ENCODE measurements around the gene THRAP3. TPM values are rescaled to one million over a fixed set of nuclear protein-coding genes. Genes with fewer than 3 reads are reported as not detected.

Gene THRAP3
- total RNA-seq, 2 donors from 2014 or later = 76.6 to 79.1 TPM

GRCh38 chr1:36284517-36284916 is 60.3 kb downstream of the THRAP3 start:
- intact Hi-C loops (cut with DNase I) = loop anchor here in 1 of 2 donors (5.0 kb wide), 1 partner anchor 52 kb away; no protein-coding TSS in a partner anchor

DNA sequence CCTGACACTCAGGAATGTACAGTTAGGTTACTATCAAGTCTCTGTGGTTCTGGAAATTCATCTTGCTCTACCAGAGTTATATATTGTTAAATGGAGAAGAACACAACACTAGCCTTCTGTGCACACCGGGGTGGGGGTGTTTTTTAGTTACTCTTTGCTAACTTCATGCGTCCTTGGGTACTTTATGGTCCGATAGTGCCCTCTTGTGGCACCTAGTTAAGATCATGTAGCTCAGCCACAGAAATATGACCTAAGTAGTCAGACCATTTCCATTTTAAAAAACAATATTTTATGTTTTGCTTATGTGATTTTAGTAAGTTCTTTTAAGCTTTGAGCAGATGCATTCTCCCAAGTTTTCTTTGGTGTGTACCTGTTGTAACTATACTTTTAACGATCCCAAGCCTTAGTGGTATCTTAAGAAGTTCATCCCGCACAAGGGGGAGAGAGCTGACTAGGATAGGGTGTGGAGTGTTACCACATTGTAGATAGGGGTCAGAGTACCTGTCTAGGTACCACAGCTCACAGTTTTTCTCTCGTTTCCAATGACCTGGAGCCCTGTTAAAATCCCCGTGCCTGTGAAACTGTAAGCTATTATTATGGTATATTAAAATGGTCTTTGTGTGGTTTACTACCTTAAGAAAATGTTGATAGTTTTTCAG is 61.3 kb downstream of the THRAP3 start:
- DNase-seq (ENCODE audit: low spot score) = no peak
- intact Hi-C loops (cut with DNase I) = loop anchor here (2.0 to 5.0 kb wide), 3 partner anchors 123 to 188 kb away; no protein-coding TSS in a partner anchor

More at GRCh38 chr1:36284517-36284916, 60.3 kb downstream of the THRAP3 start:
- no peak for DNase-seq (ENCODE audit: low spot score)

DNA sequence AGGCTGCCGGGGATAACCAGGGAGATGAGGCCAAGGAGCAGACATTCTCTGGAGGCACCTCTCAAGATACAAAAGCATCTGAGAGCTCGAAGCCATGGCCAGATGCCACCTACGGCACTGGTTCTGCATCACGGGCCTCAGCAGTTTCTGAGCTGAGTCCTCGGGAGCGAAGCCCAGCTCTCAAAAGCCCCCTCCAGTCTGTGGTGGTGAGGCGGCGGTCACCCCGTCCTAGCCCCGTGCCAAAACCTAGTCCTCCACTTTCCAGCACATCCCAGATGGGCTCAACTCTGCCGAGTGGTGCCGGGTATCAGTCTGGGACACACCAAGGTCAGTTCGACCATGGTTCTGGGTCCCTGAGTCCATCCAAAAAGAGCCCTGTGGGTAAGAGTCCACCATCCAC is 62.6 kb downstream of the THRAP3 start:
- intact Hi-C loops (cut with DNase I) = loop anchor here (2.0 to 5.0 kb wide), 3 partner anchors 125 to 190 kb away; no protein-coding TSS in a partner anchor
- no peak for DNase-seq (ENCODE audit: low spot score)

- intact Hi-C loops (cut with DNase I) = loop anchor here (2.0 to 5.0 kb wide), 3 partner anchors 125 to 190 kb away; no protein-coding TSS in a partner anchor
Observed at GRCh38 chr1:36287595-36287994, 63.4 kb downstream of the THRAP3 start.

GRCh38 chr1:36295390-36295789 is 71.1 kb downstream of the THRAP3 start:
- DNase-seq (ENCODE audit: low spot score) = no peak
- intact Hi-C loops (cut with DNase I) = no loop called here

More at GRCh38 chr1:36287595-36287994, 63.4 kb downstream of the THRAP3 start:
- no peak for DNase-seq (ENCODE audit: low spot score)

DNA sequence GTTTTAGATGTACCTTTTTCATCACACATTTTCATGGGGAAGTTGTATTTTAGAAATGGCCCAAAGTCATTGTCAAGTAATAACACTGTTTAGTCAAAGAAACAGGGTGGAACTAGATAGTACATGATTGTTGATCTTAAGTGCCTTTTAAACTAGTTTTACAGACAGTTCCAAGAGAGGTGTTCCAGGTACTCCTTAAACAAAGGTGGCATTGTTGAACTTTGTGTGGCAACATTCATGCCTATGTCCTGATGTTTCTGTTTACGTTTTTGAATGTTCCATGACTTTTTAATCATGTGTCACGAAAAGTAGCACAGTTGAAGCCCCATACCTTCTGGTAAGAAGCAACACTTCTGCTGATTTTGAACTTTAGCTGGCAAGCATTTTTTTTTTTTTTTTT is 72.8 kb downstream of the THRAP3 start:
- intact Hi-C loops (cut with DNase I) = no loop called here

GRCh38 chr1:36298640-36299039 is 74.4 kb downstream of the THRAP3 start:
- no peak for DNase-seq (ENCODE audit: low spot score)
- intact Hi-C loops (cut with DNase I) = no loop called here

More for the DNA sequence above, 72.8 kb downstream of the THRAP3 start:
- no peak for DNase-seq (ENCODE audit: low spot score)

- DNase-seq (ENCODE audit: low spot score) = no peak
- intact Hi-C loops (cut with DNase I) = no loop called here
Observed at GRCh38 chr1:36300526-36300925, 76.3 kb downstream of the THRAP3 start.

DNA sequence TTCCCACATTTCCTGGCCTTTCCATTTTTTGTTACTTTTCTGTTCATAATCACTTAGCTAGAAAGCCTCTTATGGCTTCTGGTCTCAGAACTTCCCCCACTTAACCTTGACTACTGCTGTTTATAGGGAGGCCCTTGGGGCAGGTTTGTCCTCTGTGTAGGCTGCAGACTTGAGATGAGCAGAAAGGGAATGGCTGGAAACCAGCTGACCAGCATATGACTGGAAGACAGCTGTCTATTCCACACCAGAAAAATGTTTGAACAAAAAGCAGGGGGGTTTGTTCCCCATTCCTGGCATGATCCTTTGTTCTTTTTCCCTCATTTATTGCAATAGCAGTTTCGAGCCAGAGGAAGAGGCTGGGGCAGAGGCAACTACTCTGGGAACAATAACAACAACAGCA is 77.0 kb downstream of the THRAP3 start:
- no peak for DNase-seq (ENCODE audit: low spot score)
- intact Hi-C loops (cut with DNase I) = no loop called here

GRCh38 chr1:36303244-36303643 is 79.0 kb downstream of the THRAP3 start:
- intact Hi-C loops (cut with DNase I) = no loop called here

DNA sequence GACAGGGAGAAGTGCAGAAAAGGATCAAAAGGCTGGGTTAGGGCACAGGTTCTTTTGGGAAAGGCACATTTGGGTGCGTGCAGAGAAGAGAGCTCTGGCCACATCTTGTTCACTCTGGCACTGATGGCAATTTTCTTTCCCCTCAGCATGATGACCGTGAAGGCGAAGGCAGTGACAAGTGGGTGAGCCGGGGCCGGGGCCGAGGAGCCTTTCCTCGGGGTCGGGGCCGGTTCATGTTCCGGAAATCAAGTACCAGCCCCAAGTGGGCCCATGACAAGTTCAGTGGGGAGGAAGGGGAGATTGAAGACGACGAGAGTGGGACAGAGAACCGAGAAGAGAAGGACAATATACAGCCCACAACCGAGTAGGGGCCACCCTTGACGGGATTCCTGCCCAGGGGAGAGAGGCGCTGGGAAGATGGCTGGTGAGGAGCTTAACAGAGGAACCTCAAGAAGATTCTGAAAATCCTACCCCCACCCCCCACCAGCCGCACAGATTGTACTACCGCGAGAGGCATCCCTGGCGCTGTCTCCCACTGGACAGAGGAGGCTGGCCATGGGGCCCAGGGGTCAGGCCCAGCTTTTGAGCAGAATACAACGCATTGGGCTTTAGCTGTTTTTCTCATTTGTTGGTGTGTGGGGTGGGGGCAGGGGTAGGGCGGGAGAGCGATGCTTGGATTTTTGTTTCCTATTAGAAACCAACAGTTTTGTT is 79.6 kb downstream of the THRAP3 start:
- no peak for DNase-seq (ENCODE audit: low spot score)
- intact Hi-C loops (cut with DNase I) = no loop called here

More at GRCh38 chr1:36303244-36303643, 79.0 kb downstream of the THRAP3 start:
- DNase-seq (ENCODE audit: low spot score) = no peak

DNA sequence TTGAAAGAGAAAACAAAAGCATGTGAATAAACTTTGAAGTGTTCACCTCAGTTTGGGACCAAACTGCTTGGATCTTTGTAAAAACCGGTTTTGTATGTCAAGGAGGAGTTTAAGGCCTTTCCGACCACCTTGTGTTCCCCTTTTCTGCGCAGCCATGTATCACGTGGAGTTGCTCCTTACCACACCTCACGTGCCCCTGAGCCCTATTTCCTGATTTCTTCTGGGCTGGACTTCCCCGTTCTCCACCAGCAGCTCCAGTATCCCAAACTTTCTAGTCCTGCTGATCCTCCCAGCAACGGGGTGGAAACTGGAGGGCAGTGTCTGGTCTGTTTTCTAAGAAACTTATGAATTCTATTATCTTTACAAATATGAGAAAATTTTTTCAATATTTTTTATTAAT is 80.3 kb downstream of the THRAP3 start:
- intact Hi-C loops (cut with DNase I) = no loop called here
- DNase-seq (ENCODE audit: low spot score) = no peak

- intact Hi-C loops (cut with DNase I) = loop anchor here in 1 of 2 donors (5.0 kb wide), 1 partner anchor 62 kb away; no protein-coding TSS in a partner anchor
- no peak for DNase-seq (ENCODE audit: low spot score)
Observed at GRCh38 chr1:36304970-36305914, 81.0 kb downstream of the THRAP3 start.

DNA sequence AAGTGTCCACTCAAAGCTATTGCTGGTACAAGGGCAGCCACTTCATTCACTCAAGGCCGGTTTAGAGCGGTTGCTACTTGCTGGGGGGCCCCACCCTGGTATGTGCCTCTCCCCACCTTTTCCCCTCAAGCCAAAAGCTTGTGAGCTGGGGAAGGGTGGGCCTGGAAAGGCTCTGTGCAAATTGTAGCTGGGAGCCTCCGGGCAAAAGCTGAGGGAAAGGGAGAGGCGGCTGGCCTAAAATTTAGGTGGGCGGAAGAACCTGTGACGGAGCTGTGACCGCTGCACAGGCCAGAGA is 81.6 kb downstream of the THRAP3 start:
- DNase-seq (ENCODE audit: low spot score) = no peak
- intact Hi-C loops (cut with DNase I) = loop anchor here in 1 of 2 donors (5.0 kb wide), 1 partner anchor 61 kb away; no protein-coding TSS in a partner anchor

GRCh38 chr1:36306210-36306901 is 82.1 kb downstream of the THRAP3 start, which contains the start of gene SH3D21:
SH3D21 (plus strand) TSS chr1:36306368; CDS start chr1:36306421, 53 bp downstream.
- intact Hi-C loops (cut with DNase I) = loop anchor here in 1 of 2 donors (5.0 kb wide), 1 partner anchor 61 kb away; no protein-coding TSS in a partner anchor
- peak; percentile 85 for DNase-seq (ENCODE audit: low spot score)

GRCh38 chr1:36306902-36307456 is 82.7 kb downstream of the THRAP3 start:
- peak; percentile 97 for DNase-seq (ENCODE audit: low spot score)
- intact Hi-C loops (cut with DNase I) = loop anchor here in 1 of 2 donors (5.0 kb wide), 1 partner anchor 60 kb away; no protein-coding TSS in a partner anchor

DNA sequence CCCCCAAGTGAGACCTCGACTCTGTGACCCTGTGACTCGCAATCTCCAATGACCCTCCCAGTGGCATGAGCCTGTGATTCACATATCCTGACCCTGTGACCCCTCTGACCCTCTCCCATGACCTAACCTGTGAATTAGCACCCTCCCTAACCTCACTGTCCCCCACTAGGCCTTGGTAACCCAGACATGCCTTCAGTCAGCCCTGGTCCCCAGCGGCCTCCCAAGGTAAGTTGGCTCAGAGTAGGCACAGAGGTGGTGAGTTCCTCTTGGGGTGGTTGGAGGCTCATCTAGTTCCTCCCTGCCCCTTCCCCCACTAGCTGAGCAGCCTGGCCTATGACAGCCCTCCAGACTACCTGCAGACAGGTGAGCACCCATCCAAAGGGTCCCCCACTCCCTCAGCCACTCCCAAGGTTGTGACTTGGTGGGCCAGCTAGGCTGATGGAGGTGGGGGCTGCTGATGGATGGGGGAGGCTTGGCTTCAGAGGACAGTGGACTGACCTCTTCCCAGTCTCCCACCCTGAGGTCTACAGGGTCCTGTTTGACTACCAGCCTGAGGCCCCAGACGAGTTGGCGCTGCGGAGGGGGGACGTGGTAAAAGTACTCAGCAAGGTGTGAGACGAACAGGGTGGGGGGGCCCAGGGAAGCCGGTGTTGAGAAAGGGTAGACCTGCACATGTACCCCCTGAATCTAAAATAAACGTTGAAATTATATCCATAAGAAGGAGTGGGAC is 83.5 kb downstream of the THRAP3 start:
- intact Hi-C loops (cut with DNase I) = loop anchor here in 1 of 2 donors (5.0 kb wide), 1 partner anchor 60 kb away; no protein-coding TSS in a partner anchor
- DNase-seq (ENCODE audit: low spot score) = no peak
